ENCODE results near the gene DNM3. TPM values are rescaled to one million over a fixed set of nuclear protein-coding genes. Genes with fewer than 3 reads are reported as not detected.
"Not testable (repeated sequence)": the region's sequence is repeated elsewhere in the genome, so short reads cannot be mapped to it uniquely, and the experiment has no call there.

DNM3 gene
- total RNA-seq, 1 donor from 2014 or later, result 2.7 TPM

DNA sequence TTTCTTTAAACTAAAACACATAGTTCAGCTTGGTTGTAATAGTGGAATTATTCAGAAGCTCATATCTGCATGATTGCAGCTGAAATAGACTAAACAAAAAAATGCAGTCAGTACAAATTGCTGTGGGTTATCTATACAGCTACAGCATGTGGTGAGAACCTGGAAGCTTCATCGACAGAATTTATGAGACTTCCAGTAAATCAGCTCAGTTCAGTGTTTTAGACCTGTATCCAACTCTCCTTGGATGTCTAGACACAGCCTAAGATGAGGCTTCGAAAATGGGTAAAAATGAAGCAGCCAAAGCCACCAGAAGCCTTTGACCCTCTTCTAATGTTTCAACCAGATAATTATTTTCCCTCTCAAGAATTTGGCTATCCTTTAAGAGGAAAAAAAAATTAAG lies 452.1 kb downstream of the DNM3 start:
- H3K36me3 ChIP-seq (ENCODE audit: control insufficient read depth, insufficient read depth, low read length), result no peaks in the 10 kb centered on the region
- no peak for TF ChIP-seq CTCF (IDR thresholded peaks at IDR 0.05; ENCODE audit: insufficient read depth, low read length, poor library complexity, severe bottlenecking)
- DNase-seq (ENCODE audit: low read depth), result no peak
- H3K4me3 ChIP-seq (ENCODE audit: low read depth, low read length), result no peak overlapping the region
- no peaks in the 10 kb centered on the region for H3K27me3 ChIP-seq (ENCODE audit: control insufficient read depth, insufficient read depth, low read length)

DNA sequence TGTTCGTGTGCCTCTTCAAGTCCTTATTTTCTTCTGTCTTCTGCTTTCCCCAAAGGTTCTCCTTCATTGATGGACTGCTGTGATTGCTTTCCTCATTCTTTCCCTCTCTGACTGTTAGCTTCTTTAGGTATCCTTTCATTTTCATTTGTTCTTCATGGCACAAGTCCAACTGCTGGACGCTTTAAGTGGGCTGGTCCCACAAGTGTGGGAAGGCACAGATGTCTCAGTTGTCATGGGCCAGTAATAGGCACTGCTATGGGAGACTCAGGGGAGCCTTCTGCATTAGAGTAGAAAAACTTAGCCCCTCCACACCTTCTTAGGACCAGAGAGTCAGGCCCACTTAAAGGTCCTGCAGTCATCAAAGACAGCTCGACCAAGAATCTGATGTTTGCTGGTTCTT lies 456.8 kb downstream of the DNM3 start:
- no peak for DNase-seq (ENCODE audit: low read depth)
- TF ChIP-seq CTCF (IDR thresholded peaks at IDR 0.05; ENCODE audit: insufficient read depth, low read length, poor library complexity, severe bottlenecking), result no peak

GRCh38 chr1:172298911-172299310 lies 457.6 kb downstream of the DNM3 start:
- H3K36me3 ChIP-seq (ENCODE audit: control insufficient read depth, insufficient read depth, low read length), result no peaks in the 10 kb centered on the region
- no peak overlapping the region for H3K4me3 ChIP-seq (ENCODE audit: low read depth, low read length)

More for the DNA sequence above, 456.8 kb downstream of the DNM3 start:
- Histone ChIP-seq H3K27me3 (ENCODE audit: control insufficient read depth, insufficient read depth, low read length) (no peaks in the 10 kb centered on the region), H3K36me3 (ENCODE audit: control insufficient read depth, insufficient read depth, low read length) (no peaks in the 10 kb centered on the region), H3K4me3 (ENCODE audit: low read depth, low read length) (no peak overlapping the region)

GRCh38 chr1:172299515-172299914 lies 458.2 kb downstream of the DNM3 start:
- Histone ChIP-seq H3K27me3 (ENCODE audit: control insufficient read depth, insufficient read depth, low read length) (no peaks in the 10 kb centered on the region), H3K36me3 (ENCODE audit: control insufficient read depth, insufficient read depth, low read length) (no peaks in the 10 kb centered on the region), H3K4me3 (ENCODE audit: low read depth, low read length) (no peak overlapping the region)
- no peak for TF ChIP-seq CTCF (IDR thresholded peaks at IDR 0.05; ENCODE audit: insufficient read depth, low read length, poor library complexity, severe bottlenecking)
- DNase-seq (ENCODE audit: low read depth), result no peak

More at GRCh38 chr1:172298911-172299310, 457.6 kb downstream of the DNM3 start:
- no peak for TF ChIP-seq CTCF (IDR thresholded peaks at IDR 0.05; ENCODE audit: insufficient read depth, low read length, poor library complexity, severe bottlenecking)
- no peak for DNase-seq (ENCODE audit: low read depth)
- H3K27me3 ChIP-seq (ENCODE audit: control insufficient read depth, insufficient read depth, low read length), result no peaks in the 10 kb centered on the region

DNA sequence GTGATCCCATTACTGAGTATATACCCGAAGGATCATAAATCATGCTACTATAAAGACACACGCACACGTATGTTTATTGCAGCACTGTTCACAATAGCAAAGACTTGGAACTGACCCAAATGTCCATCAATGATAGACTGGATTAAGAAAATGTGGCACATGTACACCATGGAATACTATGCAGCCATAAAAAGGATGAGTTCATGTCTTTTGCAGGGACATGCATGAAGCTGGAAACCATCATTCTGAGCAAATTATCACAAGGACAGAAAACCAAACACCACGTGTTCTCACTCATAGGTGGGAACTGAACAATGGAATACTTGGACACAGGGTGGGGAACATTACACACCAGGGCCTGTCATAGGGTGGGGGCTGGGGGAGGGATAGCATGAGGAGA lies 466.2 kb downstream of the DNM3 start:
- not testable (repeated sequence) for H3K27me3 ChIP-seq (ENCODE audit: control insufficient read depth, insufficient read depth, low read length); H3K4me3 ChIP-seq (ENCODE audit: low read depth, low read length); H3K36me3 ChIP-seq (ENCODE audit: control insufficient read depth, insufficient read depth, low read length); DNase-seq (ENCODE audit: low read depth)

- DNase-seq (ENCODE audit: low read depth), result no peak
- Histone ChIP-seq H3K27me3 (ENCODE audit: control insufficient read depth, insufficient read depth, low read length) (no peaks in the 10 kb centered on the region), H3K36me3 (ENCODE audit: control insufficient read depth, insufficient read depth, low read length) (no peaks in the 10 kb centered on the region), H3K4me3 (ENCODE audit: low read depth, low read length) (no peak overlapping the region)
- TF ChIP-seq CTCF (IDR thresholded peaks at IDR 0.05; ENCODE audit: insufficient read depth, low read length, poor library complexity, severe bottlenecking), result no peak
These were observed 466.8 kb downstream of the DNM3 start for GRCh38 chr1:172308142-172308541.
